Stimulated activated CD8-positive, alpha-beta memory T cell treated with anti-CD3 and anti-CD28 coated beads, Interleukin-15, amount 100 ng/mL, for 24 hours (primary cell): ENCODE results near the gene TNP2.
"Not testable (repeated sequence)": the region's sequence is repeated elsewhere in the genome, so short reads cannot be mapped to it uniquely, and the experiment has no call there.

Experiments used
- DNase-seq: peaks from one replicate; pipeline ENCODE4 v3.0.0-alpha.2; 2020; ENCODE audit warnings: low read depth

TNP2 gene

GRCh38 chr16:11239644-11240632 is 29.2 kb downstream of the TNP2 start:
- DNase-seq = no peak

- no peak for DNase-seq
Measured at GRCh38 chr16:11238272-11239202, 30.6 kb downstream of the TNP2 start.

- DNase-seq = no peak
Measured at GRCh38 chr16:11236461-11237254, 32.5 kb downstream of the TNP2 start.

- DNase-seq = no peak
Measured at GRCh38 chr16:11235703-11235991, 33.5 kb downstream of the TNP2 start.

- DNase-seq = no peak
Measured at GRCh38 chr16:11234884-11235702, 34.0 kb downstream of the TNP2 start.

GRCh38 chr16:11233727-11234376 is 35.3 kb downstream of the TNP2 start:
- DNase-seq = peak; percentile 41

- peak; percentile 75 for DNase-seq
Measured at GRCh38 chr16:11232852-11233726, 36.0 kb downstream of the TNP2 start.

- DNase-seq = no peak
Measured at GRCh38 chr16:11232302-11232851, 36.7 kb downstream of the TNP2 start.

- DNase-seq = no peak
Measured at GRCh38 chr16:11231367-11231970, 37.7 kb downstream of the TNP2 start.

GRCh38 chr16:11229906-11230305 is 39.2 kb downstream of the TNP2 start:
- DNase-seq = no peak

- no peak for DNase-seq
Measured at GRCh38 chr16:11229432-11229831, 39.7 kb downstream of the TNP2 start.

GRCh38 chr16:11225677-11226549 is 43.2 kb downstream of the TNP2 start:
- DNase-seq = no peak

- peak; percentile 47 for DNase-seq
Measured at GRCh38 chr16:11224894-11225676, 44.0 kb downstream of the TNP2 start.

GRCh38 chr16:11224096-11224893 is 44.8 kb downstream of the TNP2 start:
- DNase-seq = peak; percentile 23

- not testable (repeated sequence) for DNase-seq
Measured at GRCh38 chr16:11220507-11220906, 48.6 kb downstream of the TNP2 start.

GRCh38 chr16:11219178-11219577 is 49.9 kb downstream of the TNP2 start:
- no peak for DNase-seq
